ENCODE results near the gene TPST1. TPM values are rescaled to one million over a fixed set of nuclear protein-coding genes. Genes with fewer than 3 reads are reported as not detected.

The TPST1 gene
- total RNA-seq, 2 donors from 2014 or later: 1.6 to 4.4 TPM

- Mint-ChIP-seq H3K9me3 (no peaks in the 10 kb centered on the region), H3K27ac (no peak overlapping the region), H3K36me3 (peaks cover 0 to 1% of the 10 kb centered on the region in 2 donors)
- ATAC-seq (no peak), DNase-seq (ENCODE audit: low spot score in 2 of 2) (no peak)
These were observed 50.5 kb downstream of the TPST1 start for GRCh38 chr7:66255534-66256100.

GRCh38 chr7:66256281-66256680 is 51.1 kb downstream of the TPST1 start:
- no peaks in the 10 kb centered on the region for H3K9me3 Mint-ChIP-seq
- H3K27ac Mint-ChIP-seq: no peak overlapping the region
- H3K36me3 Mint-ChIP-seq: peaks cover 0 to 6% of the 10 kb centered on the region in 2 donors
- ATAC-seq (no peak), DNase-seq (ENCODE audit: low spot score in 2 of 2) (no peak)

- Mint-ChIP-seq H3K9me3 (no peaks in the 10 kb centered on the region), H3K27ac (no peak overlapping the region), H3K36me3 (peaks cover 0 to 6% of the 10 kb centered on the region in 2 donors)
- ATAC-seq: no peak
- no peak for DNase-seq (ENCODE audit: low spot score in 2 of 2)
These were observed 52.3 kb downstream of the TPST1 start for GRCh38 chr7:66257481-66257880.

- Mint-ChIP-seq H3K9me3 (peaks cover 0 to 2% of the 10 kb centered on the region in 2 donors), H3K27ac (no peak overlapping the region), H3K36me3 (peaks cover 2 to 6% of the 10 kb centered on the region in 2 donors)
- ATAC-seq (no peak), DNase-seq (ENCODE audit: low spot score in 2 of 2) (no peak)
These were observed 53.3 kb downstream of the TPST1 start for GRCh38 chr7:66258409-66258808.

- no peak for DNase-seq (ENCODE audit: low spot score in 2 of 2)
- H3K9me3 Mint-ChIP-seq: peaks cover 13 to 27% of the 10 kb centered on the region in 2 donors
- ATAC-seq: no peak
- H3K27ac Mint-ChIP-seq: peak overlapping the region in 1 of 2 donors; percentile 59
- peaks cover 19 to 30% of the 10 kb centered on the region in 2 donors for H3K36me3 Mint-ChIP-seq
These were observed 56.8 kb downstream of the TPST1 start for GRCh38 chr7:66261941-66262340.

GRCh38 chr7:66263936-66264335 is 58.8 kb downstream of the TPST1 start:
- H3K9me3 Mint-ChIP-seq: peaks cover 13 to 27% of the 10 kb centered on the region in 2 donors
- ATAC-seq: no peak
- no peak overlapping the region for H3K27ac Mint-ChIP-seq
- peaks cover 19 to 30% of the 10 kb centered on the region in 2 donors for H3K36me3 Mint-ChIP-seq
- no peak for DNase-seq (ENCODE audit: low spot score in 2 of 2)

- Mint-ChIP-seq H3K36me3 (peaks cover 19 to 30% of the 10 kb centered on the region in 2 donors), H3K27ac (no peak overlapping the region), H3K9me3 (peaks cover 13 to 27% of the 10 kb centered on the region in 2 donors)
- no peak for ATAC-seq
- no peak for DNase-seq (ENCODE audit: low spot score in 2 of 2)
These were observed 60.4 kb downstream of the TPST1 start for GRCh38 chr7:66265566-66265965.

- peaks cover 13 to 30% of the 10 kb centered on the region in 2 donors for H3K36me3 Mint-ChIP-seq
- ATAC-seq (no peak), DNase-seq (ENCODE audit: low spot score in 2 of 2) (no peak)
- peaks cover 13 to 27% of the 10 kb centered on the region in 2 donors for H3K9me3 Mint-ChIP-seq
- no peak overlapping the region for H3K27ac Mint-ChIP-seq
These were observed 62.1 kb downstream of the TPST1 start for GRCh38 chr7:66267249-66267648.

- ATAC-seq: no peak
These were observed 64.8 kb downstream of the TPST1 start for GRCh38 chr7:66269978-66270377.

GRCh38 chr7:66272321-66272720 is 67.2 kb downstream of the TPST1 start:
- H3K27ac Mint-ChIP-seq: no peak overlapping the region
- H3K36me3 Mint-ChIP-seq: no peaks in the 10 kb centered on the region
- H3K9me3 Mint-ChIP-seq: no peaks in the 10 kb centered on the region
- ATAC-seq (no peak), DNase-seq (ENCODE audit: low spot score in 2 of 2) (no peak)

More at GRCh38 chr7:66269978-66270377, 64.8 kb downstream of the TPST1 start:
- Mint-ChIP-seq H3K27ac (no peak overlapping the region), H3K36me3 (peaks cover 4 to 12% of the 10 kb centered on the region in 2 donors), H3K9me3 (peaks cover 10 to 15% of the 10 kb centered on the region in 2 donors)
- DNase-seq (ENCODE audit: low spot score in 2 of 2): no peak

GRCh38 chr7:66276363-66276762 is 71.2 kb downstream of the TPST1 start:
- ATAC-seq (no peak), DNase-seq (ENCODE audit: low spot score in 2 of 2) (no peak)
- Mint-ChIP-seq H3K36me3 (no peaks in the 10 kb centered on the region), H3K9me3 (no peaks in the 10 kb centered on the region), H3K27ac (no peak overlapping the region)

GRCh38 chr7:66277492-66277891 is 72.4 kb downstream of the TPST1 start:
- no peaks in the 10 kb centered on the region for H3K36me3 Mint-ChIP-seq
- no peak for DNase-seq (ENCODE audit: low spot score in 2 of 2)
- no peaks in the 10 kb centered on the region for H3K9me3 Mint-ChIP-seq
- H3K27ac Mint-ChIP-seq: no peak overlapping the region
- no peak for ATAC-seq

GRCh38 chr7:66279912-66280311 is 74.8 kb downstream of the TPST1 start:
- Mint-ChIP-seq H3K9me3 (no peaks in the 10 kb centered on the region), H3K27ac (no peak overlapping the region), H3K36me3 (no peaks in the 10 kb centered on the region)
- no peak for ATAC-seq
- DNase-seq (ENCODE audit: low spot score in 2 of 2): no peak

- no peak for ATAC-seq
- no peak overlapping the region for H3K27ac Mint-ChIP-seq
- H3K9me3 Mint-ChIP-seq: no peaks in the 10 kb centered on the region
- no peaks in the 10 kb centered on the region for H3K36me3 Mint-ChIP-seq
- no peak for DNase-seq (ENCODE audit: low spot score in 2 of 2)
These were observed 76.8 kb downstream of the TPST1 start for GRCh38 chr7:66281678-66282590.

- ATAC-seq: no peak
- no peak for DNase-seq (ENCODE audit: low spot score in 2 of 2)
- H3K9me3 Mint-ChIP-seq: no peaks in the 10 kb centered on the region
- no peak overlapping the region for H3K27ac Mint-ChIP-seq
- H3K36me3 Mint-ChIP-seq: no peaks in the 10 kb centered on the region
These were observed 77.4 kb downstream of the TPST1 start for GRCh38 chr7:66282591-66282935.

- H3K36me3 Mint-ChIP-seq: no peaks in the 10 kb centered on the region
- no peak for DNase-seq (ENCODE audit: low spot score in 2 of 2)
- no peaks in the 10 kb centered on the region for H3K9me3 Mint-ChIP-seq
- H3K27ac Mint-ChIP-seq: no peak overlapping the region
- peak; percentile 66 to 79 for ATAC-seq
These were observed 78.1 kb downstream of the TPST1 start for GRCh38 chr7:66283003-66283920.

Data from activated naive CD4-positive, alpha-beta T cell treated with anti-CD3 and anti-CD28 coated beads, Interleukin-2, amount 50 U/mL, for 72 hours (primary cell).